HG03066 (cell line): ENCODE results near the gene CDNF.

Source experiments
- ATAC-seq: cut with Tn5 transposase; IDR thresholded peaks from one replicate; pipeline ENCODE4 v1.9.1; 2021; ENCODE audit warnings: low read depth; ENCODE audit not compliant: unreplicated experiment

CDNF gene

GRCh38 chr10:14801723-14802122 is 36.1 kb downstream of the CDNF start:
- ATAC-seq = no peak

- ATAC-seq = no peak
Measured at GRCh38 chr10:14800397-14800796, 37.4 kb downstream of the CDNF start.

GRCh38 chr10:14798636-14799035 is 39.2 kb downstream of the CDNF start:
- no peak for ATAC-seq

GRCh38 chr10:14787938-14788337 is 49.9 kb downstream of the CDNF start:
- no peak for ATAC-seq

- ATAC-seq = no peak
Measured at GRCh38 chr10:14784459-14785055, 53.3 kb downstream of the CDNF start.

- ATAC-seq = no peak
Measured at GRCh38 chr10:14782691-14783363, 55.0 kb downstream of the CDNF start.

- no peak for ATAC-seq
Measured at GRCh38 chr10:14781763-14782162, 56.1 kb downstream of the CDNF start.

GRCh38 chr10:14779001-14779651 is 58.7 kb downstream of the CDNF start:
- no peak for ATAC-seq

- no peak for ATAC-seq
Measured at GRCh38 chr10:14776546-14776945, 61.3 kb downstream of the CDNF start.

- no peak for ATAC-seq
Measured at GRCh38 chr10:14775656-14776055, 62.2 kb downstream of the CDNF start.

GRCh38 chr10:14774797-14775196 is 63.0 kb downstream of the CDNF start, which contains the start of gene FAM107B:
TSS of gene FAM107B (minus strand) at chr10:14774897. CDS start at chr10:14774663, 234 bp downstream.
- no peak for ATAC-seq

- no peak for ATAC-seq
Measured at GRCh38 chr10:14774214-14774580, 63.6 kb downstream of the CDNF start.

GRCh38 chr10:14773551-14774213 is 64.2 kb downstream of the CDNF start:
- ATAC-seq = no peak

- no peak for ATAC-seq
Measured at GRCh38 chr10:14772399-14772798, 65.4 kb downstream of the CDNF start.

- ATAC-seq = no peak
Measured at GRCh38 chr10:14770927-14771326, 66.9 kb downstream of the CDNF start.
